Measurements from ENCODE around the gene APOL6. TPM values are rescaled to one million over a fixed set of nuclear protein-coding genes. Genes with fewer than 3 reads are reported as not detected.

Gene APOL6
- total and polyA plus RNA-seq, 2 donors (not counting 3 experiments of a cell fraction or from before 2014, with no cell fraction given) = 0.33 to 3.0 TPM

DNA sequence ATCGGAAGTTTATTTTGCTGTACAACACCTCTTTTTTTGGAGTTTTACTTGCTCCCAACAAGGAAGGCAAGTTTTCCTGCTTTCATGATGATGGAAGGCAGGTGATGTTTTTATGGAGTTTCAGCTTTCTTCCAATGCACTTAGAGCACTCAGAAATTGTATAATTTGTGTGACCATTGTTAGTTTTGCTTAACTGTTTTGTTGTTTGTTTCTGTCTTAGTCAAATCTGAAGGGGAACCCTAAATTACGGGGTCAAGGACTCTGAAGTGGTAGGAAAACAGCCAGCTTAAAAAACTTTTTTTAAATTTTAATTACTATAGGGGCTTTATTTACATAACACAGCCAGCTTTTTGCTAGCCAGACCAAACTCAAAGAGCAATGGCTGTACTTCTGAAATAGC, 14.7 kb downstream of the APOL6 start:
- no peak for FAIRE-seq
- TF ChIP-seq, protein P1, sequence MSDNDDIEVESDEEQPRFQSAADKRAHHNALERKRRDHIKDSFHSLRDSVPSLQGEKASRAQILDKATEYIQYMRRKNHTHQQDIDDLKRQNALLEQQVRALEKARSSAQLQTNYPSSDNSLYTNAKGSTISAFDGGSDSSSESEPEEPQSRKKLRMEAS (IDR thresholded peaks at IDR 0.05; ENCODE audit: insufficient read depth, insufficient read length) = no peak
- TF ChIP-seq POLR2AphosphoS5 (IDR thresholded peaks at IDR 0.05; ENCODE audit: insufficient read depth, low read depth, low read length) = no peak
- TF ChIP-seq JUN (IDR thresholded peaks at IDR 0.05; ENCODE audit: borderline replicate concordance, insufficient read depth, insufficient read length, low read depth) = no peak
- TF ChIP-seq, protein P2, sequence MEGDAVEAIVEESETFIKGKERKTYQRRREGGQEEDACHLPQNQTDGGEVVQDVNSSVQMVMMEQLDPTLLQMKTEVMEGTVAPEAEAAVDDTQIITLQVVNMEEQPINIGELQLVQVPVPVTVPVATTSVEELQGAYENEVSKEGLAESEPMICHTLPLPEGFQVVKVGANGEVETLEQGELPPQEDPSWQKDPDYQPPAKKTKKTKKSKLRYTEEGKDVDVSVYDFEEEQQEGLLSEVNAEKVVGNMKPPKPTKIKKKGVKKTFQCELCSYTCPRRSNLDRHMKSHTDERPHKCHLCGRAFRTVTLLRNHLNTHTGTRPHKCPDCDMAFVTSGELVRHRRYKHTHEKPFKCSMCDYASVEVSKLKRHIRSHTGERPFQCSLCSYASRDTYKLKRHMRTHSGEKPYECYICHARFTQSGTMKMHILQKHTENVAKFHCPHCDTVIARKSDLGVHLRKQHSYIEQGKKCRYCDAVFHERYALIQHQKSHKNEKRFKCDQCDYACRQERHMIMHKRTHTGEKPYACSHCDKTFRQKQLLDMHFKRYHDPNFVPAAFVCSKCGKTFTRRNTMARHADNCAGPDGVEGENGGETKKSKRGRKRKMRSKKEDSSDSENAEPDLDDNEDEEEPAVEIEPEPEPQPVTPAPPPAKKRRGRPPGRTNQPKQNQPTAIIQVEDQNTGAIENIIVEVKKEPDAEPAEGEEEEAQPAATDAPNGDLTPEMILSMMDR (IDR thresholded peaks at IDR 0.05; ENCODE audit: extremely low read depth in 1 of 2, insufficient read depth in 1 of 2, low read depth in 1 of 2, low read length in 2 of 2) = no peak
- dilution Hi-C loops (cut with MboI; ENCODE audit: extremely low pct_ligation_motif_present, low sequenced_read_pairs) = no loop called here
- peaks cover 4% of the 10 kb centered on the region for H3K4me1 ChIP-seq (ENCODE audit: control insufficient read depth, extremely low read depth, insufficient read depth, low read length)
- BruUV-seq (replicated peaks) = no TSS peak
- H4K20me1 ChIP-seq (replicated peaks; ENCODE audit: control insufficient read depth, extremely low read depth, insufficient read depth, low read length) = no peaks in the 10 kb centered on the region
- no peaks in the 10 kb centered on the region for H3K9me1 ChIP-seq (replicated peaks; ENCODE audit: control insufficient read depth, extremely low read depth, insufficient read depth, low read length)
- H3K36me3 ChIP-seq (ENCODE audit: control insufficient read depth in 2 of 2, extremely low read depth in 1 of 2, insufficient read depth in 2 of 2, low read length in 2 of 2) = no peaks in the 10 kb centered on the region
- DNase-seq (ENCODE audit: low read depth, low spot score) = no peak
- H3K9me3 ChIP-seq (replicated peaks; ENCODE audit: control insufficient read depth, insufficient read depth, low read length) = no peaks in the 10 kb centered on the region
- intact Hi-C loops (cut with micrococcal nuclease) = no loop called here
- peaks cover 0 to 3% of the 10 kb centered on the region in 2 experiments for H3K27me3 ChIP-seq (ENCODE audit: control insufficient read depth in 2 of 2, insufficient read depth in 2 of 2, low read length in 2 of 2)
- H3K4me2 ChIP-seq (ENCODE audit: insufficient read depth, low read length) = no peak overlapping the region
- H3K4me3 ChIP-seq (replicated peaks in 1 of 3; ENCODE audit: insufficient read depth in 1 of 3, low read depth in 1 of 3, low read length in 3 of 3) = no peak overlapping the region
- H3K9ac ChIP-seq (replicated peaks; ENCODE audit: extremely low read depth, insufficient read depth, low read length) = no peak overlapping the region
- no peak overlapping the region for H2AFZ ChIP-seq (ENCODE audit: low read depth, low read length)
- ChIA-PET CTCF (interaction anchor here (1.2 to 2.6 kb wide), 2 partner anchors 22 to 28 kb away, joined by 3 to 16 read pairs; no protein-coding TSS in a partner anchor), POLR2A (no interaction called here)
- H3K79me2 ChIP-seq (ENCODE audit: control insufficient read depth, insufficient read depth, low read length) = no peaks in the 10 kb centered on the region
- no peak overlapping the region for H3K27ac ChIP-seq (ENCODE audit: insufficient read depth, low read depth, low read length)

DNA sequence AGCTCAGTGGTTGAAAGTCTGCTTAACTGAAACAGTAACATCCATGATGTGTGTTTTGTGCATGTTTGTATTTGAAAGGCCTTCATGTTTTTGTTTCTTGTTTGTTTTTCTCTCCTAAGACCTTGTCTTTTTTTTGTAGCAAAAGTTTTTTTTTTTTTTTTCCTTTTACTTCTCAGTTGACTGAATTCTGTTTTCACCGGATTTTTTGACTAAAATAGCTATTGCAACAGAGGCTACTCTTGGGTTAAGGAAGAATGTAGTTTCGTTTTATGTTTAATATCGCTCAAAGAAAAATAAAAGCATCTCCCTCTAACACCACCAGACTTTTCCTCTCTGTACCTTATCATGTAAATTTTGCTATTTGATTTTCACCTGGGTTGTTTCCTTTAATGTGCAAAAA, 15.1 kb downstream of the APOL6 start:
- TF ChIP-seq POLR2AphosphoS5 (IDR thresholded peaks at IDR 0.05; ENCODE audit: insufficient read depth, low read depth, low read length) (no peak), JUN (IDR thresholded peaks at IDR 0.05; ENCODE audit: borderline replicate concordance, insufficient read depth, insufficient read length, low read depth) (no peak), EZH2 (IDR thresholded peaks at IDR 0.05; ENCODE audit: borderline replicate concordance, low read depth, low read length, severe bottlenecking) (no peak), GATA2 (IDR thresholded peaks at IDR 0.05; ENCODE audit: insufficient read depth, insufficient read length, low read depth, low read length) (no peak), FOS (IDR thresholded peaks at IDR 0.05; ENCODE audit: borderline replicate concordance, insufficient read depth, low read length) (no peak)
- TF ChIP-seq, protein P2 (IDR thresholded peaks at IDR 0.05; ENCODE audit: extremely low read depth in 1 of 2, insufficient read depth in 1 of 2, low read depth in 1 of 2, low read length in 2 of 2) = no peak
- TF ChIP-seq, protein P1 (IDR thresholded peaks at IDR 0.05; ENCODE audit: insufficient read depth, insufficient read length) = no peak
- H3K4me2 ChIP-seq (ENCODE audit: insufficient read depth, low read length) = no peak overlapping the region
- H3K4me1 ChIP-seq (ENCODE audit: control insufficient read depth, extremely low read depth, insufficient read depth, low read length) = peaks cover 4% of the 10 kb centered on the region
- peaks cover 0 to 3% of the 10 kb centered on the region in 2 experiments for H3K27me3 ChIP-seq (ENCODE audit: control insufficient read depth in 2 of 2, insufficient read depth in 2 of 2, low read length in 2 of 2)
- H3K9ac ChIP-seq (replicated peaks; ENCODE audit: extremely low read depth, insufficient read depth, low read length) = no peak overlapping the region
- ChIA-PET POLR2A (no interaction called here), CTCF (interaction anchor here (0.7 to 2.6 kb wide), 3 partner anchors 21 to 53 kb away, joined by 3 to 16 read pairs (median 3); no protein-coding TSS in a partner anchor)
- no peaks in the 10 kb centered on the region for H3K9me1 ChIP-seq (replicated peaks; ENCODE audit: control insufficient read depth, extremely low read depth, insufficient read depth, low read length)
- no peak overlapping the region for H2AFZ ChIP-seq (ENCODE audit: low read depth, low read length)
- no peak overlapping the region for H3K27ac ChIP-seq (ENCODE audit: insufficient read depth, low read depth, low read length)
- intact Hi-C loops (cut with micrococcal nuclease) (no loop called here), dilution Hi-C loops (cut with MboI; ENCODE audit: extremely low pct_ligation_motif_present, low sequenced_read_pairs) (no loop called here)
- FAIRE-seq (no peak), DNase-seq (ENCODE audit: low read depth, low spot score) (no peak)
- H3K36me3 ChIP-seq (ENCODE audit: control insufficient read depth in 2 of 2, extremely low read depth in 1 of 2, insufficient read depth in 2 of 2, low read length in 2 of 2) = no peaks in the 10 kb centered on the region
- BruUV-seq (replicated peaks) = no TSS peak
- H3K9me3 ChIP-seq (replicated peaks; ENCODE audit: control insufficient read depth, insufficient read depth, low read length) = no peaks in the 10 kb centered on the region
- no peaks in the 10 kb centered on the region for H4K20me1 ChIP-seq (replicated peaks; ENCODE audit: control insufficient read depth, extremely low read depth, insufficient read depth, low read length)
- no peaks in the 10 kb centered on the region for H3K79me2 ChIP-seq (ENCODE audit: control insufficient read depth, insufficient read depth, low read length)
- H3K4me3 ChIP-seq (replicated peaks in 1 of 3; ENCODE audit: insufficient read depth in 1 of 3, low read depth in 1 of 3, low read length in 3 of 3) = no peak overlapping the region
